Stimulated activated CD4-positive, alpha-beta T cell treated with anti-CD3 and anti-CD28 coated beads, Interleukin-2, amount 100 ng/mL, for 24 hours (primary cell): ENCODE results near the gene GLP2R.

Experiments used
- DNase-seq, 2 donors: peaks; one replicate each; pipeline ENCODE4 v3.0.0-alpha.2; 2020

The GLP2R gene

DNA sequence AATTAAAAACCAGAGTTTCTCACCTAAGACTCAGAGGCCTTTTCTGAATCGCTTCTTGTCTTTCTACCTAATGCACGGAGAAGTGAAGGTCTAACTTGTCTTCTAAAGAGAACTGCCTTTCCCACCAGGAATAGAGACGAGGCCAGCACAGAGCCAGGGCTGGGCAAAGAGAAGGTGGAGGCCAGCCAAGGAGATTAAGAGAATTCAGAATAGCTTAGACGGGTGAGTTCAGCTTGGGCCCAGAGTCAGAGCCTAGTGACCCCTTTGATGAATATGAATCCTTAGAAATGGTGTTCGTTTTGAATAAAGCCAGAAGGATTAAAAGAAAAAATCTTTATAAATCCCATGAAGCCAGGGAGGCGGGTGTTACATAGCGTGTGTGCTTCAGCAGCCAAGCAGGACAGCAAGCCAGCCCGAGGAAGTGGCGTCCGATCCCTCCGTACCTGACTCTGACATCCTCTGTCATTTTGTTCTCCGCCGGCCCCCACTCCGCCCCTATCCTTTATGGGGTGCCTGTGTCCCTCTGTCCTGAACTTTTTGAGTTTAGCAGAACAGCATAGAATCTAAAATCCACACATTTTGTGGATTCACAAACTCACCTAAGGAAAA is 11.3 kb upstream of the GLP2R start:
- no peak for DNase-seq

DNA sequence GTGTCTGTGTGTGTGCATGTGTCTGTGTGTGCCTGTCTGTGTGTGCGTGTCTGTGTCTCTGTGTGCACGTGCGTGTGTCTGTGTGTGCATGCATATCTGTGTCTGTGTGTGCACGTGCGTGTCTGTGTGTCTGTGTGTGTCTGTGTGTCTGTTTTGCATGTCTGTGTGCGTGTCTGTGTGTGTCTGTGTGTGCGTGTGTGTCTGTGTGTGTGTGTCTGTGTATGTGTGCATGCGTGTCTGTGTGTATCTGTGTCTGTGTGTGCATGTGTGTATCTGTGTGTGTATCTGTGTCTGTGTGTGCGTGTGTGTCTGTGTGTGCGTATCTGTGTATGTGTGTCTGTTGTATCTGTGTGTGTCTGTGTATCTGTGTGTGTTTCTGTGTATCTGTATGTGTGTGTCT is 9.3 kb upstream of the GLP2R start:
- DNase-seq, result no peak

DNA sequence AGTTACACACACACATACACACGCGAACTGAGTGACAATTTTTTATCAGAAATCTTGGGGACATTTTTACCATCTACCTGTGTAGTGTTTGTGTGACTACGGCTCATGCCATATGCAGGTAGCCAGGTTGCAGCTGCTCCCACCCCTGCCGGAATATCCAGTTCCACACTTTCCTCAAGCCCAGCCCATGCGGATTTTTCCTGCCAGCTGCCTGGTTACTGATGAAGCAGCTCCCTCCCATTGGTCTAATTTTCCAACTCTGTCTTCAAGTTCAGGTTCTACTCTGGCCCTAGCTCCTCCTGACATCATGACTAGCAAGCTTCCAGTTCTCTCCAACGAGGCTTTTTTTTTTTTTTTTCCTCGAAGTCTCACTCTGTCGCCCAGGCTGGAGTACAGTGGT is 8.6 kb upstream of the GLP2R start:
- no peak for DNase-seq

DNA sequence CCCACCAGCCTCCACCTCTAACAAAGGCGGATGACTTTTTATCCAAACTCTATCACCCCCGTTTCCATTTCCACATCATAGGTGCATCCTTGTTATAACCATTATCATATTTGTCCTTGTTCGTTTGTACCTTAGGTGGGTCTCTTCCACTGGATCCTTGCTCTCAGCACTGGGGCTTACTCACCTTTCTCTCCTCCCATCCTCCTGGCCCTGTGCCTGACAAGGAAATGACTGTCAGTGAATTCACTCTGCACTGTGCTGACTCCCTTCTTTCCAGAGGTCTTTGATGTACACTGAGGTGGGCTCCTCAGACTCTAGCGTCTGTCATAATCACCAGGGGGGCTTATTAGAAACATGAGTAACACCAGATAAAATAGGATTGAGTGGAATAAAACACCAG is 7.0 kb upstream of the GLP2R start:
- no peak for DNase-seq

DNA sequence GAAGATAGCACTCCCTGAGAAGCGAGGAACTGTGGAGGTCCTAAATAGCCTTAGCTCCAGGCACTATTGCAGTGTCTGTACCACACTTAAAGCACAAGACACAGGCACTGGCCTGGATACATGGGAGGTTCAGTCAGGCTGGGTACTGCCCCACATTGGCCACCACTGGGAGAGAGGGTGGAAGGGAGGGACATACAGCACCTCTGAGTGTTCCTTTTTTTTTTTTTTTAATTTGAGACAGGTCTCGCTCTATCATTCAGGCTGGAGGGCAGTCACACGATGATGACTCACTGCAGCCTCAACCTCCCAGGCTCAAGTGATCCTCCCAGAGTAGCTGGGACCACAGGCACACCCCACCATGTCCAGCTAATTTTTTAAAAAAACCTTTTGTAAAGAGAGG is 5.3 kb upstream of the GLP2R start:
- no peak for DNase-seq

DNA sequence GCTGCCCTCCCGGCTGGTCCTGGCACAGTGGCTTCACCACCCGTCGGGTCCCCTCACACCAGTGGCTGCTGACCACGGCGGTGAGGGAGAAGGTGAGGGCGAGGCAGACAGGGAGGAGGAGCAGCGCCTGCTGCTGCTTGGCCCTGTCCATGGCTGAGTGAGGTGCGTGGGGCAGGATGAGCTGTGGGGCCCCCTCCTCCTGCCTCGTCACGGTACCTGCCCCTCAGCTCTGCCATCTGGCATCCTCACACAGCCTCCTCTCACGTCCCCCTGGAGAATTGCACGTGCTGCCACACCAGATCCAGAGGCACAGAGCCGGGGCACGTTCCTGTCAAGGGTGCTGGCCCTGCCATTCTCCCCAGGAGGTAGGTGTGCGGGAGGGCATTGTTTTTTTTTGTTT is 3.8 kb upstream of the GLP2R start, which contains the start of gene GSG1L2:
GSG1L2 (minus strand) TSS at position 159 of the 400 bp plus-strand sequence; CDS start at position 151, 8 bp downstream.
- no peak for DNase-seq

DNA sequence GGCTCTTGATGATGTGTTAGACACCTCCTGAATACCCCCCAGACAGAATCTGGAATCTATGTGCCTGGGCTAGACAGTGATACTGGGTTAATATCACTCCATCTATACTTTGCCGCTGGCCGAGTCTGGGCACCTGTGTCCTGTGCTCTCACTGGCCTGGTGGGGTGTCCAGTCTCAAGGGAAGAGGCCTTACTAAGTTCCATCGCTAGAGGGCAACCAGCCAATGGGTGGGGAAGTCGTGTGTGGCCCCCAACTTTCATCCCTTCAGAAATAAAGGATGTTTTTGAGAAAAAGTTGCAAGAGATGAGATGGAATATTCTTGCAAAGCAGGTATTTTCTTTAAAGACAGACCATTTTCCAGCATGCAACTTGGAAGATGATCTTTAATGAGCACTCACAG is 1.6 kb upstream of the GLP2R start:
- no peak for DNase-seq

DNA sequence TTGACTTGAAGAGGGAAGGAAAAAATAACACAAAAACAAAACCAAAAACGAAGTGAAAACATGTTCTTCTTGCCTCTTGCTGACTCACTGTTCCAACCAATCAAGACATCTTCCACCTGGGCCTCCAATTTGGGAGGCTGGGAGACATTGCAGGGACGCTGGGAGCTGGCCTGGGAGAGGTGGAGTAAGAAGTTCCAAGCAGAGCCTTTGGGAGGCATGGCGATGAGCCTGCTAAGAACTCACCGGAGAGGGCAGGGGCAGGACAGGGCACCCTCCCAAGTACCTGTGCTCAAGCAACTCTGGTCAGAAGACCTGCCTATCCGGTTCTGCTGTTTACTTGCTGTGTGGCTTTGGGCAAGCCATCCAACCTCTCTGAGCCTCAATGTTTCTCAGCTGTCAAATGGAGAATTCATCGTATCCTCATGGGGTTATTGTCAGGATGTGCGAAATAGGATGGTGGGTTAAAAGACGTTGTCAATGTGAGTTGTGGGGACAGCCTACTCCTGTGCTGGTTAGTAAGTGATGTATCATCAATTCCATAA is 856 bp upstream of the GLP2R start:
- DNase-seq, result no peak

DNA sequence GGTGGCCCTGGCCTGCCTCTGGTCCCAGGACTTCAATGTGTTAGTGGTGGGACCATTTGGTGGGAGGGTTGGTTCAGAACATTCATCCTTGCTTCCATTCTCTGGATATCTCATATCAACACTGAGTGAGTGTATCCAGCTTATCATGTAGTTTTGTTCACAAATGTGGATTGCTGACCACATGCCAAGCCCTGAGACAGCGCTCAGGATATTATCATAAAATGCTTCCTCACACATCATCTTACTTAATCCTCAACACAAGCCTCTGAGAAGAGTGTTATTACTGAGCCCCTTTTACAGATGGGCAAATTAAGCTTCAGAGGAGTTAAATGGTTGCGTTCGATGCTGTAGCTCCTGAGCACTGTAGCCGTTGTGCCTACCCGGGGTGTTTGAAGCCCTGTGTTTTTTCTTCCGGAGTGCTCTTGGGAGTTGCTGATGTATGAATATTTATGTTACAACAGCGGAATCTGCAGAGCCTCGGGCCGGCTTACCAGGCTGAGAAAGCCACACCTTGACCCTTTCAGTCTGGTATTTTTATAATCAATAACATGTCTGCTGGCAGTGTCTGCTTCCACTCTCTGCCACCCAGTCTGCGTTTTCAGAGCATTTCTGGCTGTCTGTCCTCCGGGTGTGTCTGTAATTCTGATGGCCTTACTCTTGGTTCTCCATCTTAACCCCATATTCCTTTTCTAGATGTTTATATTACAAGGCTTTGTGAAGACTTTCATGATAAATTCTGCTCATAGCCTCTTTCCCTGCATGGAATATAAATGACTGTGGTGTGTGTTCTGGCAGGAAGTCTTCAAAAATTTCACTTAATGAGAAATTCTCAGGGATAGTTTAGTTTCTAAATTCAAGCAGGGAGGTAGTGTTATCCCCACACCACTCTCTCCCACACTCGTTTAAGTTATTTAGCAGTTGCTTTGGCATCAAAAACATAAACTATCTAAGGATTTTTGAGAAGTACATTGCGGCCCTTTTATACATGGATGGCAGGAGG is 2.9 kb downstream of the GLP2R start:
- DNase-seq, result no peak

DNA sequence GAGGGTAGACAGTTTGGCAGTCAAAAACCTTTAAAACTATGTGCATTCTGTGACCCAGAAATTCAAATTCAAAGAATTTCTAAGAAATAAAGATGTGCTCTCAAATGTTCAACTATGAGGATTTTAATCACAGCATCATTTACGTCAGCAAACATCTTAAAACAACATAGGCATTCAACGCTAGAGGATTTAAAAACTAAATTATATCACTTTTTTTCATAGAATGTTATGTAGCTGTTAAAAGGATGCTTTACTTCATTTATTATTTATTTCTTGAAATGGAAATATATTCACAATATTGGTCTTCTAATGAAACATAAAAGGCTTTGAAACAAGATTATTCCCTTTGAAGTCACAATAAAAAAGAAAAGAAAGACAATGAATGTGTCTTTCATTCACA is 3.6 kb downstream of the GLP2R start:
- no peak for DNase-seq

DNA sequence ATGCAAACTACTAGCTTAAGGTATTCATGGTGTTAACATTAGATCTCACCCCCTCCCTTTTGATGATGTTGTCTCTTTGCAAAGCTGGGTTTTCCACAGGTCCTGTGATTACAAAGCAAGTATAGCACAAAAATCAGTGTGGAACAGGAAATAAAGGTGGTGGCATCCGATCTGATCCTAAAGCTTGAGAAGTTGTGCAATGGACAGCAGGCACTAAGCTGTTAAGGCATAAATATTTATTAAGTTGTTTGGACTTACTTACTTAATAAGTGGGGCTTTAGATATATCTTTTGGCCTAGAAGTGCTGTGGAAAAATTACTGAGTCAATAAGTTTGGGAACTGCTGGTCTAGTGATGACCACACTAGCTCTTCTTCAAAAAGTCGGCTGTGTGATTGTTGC is 5.0 kb downstream of the GLP2R start:
- DNase-seq, result no peak

DNA sequence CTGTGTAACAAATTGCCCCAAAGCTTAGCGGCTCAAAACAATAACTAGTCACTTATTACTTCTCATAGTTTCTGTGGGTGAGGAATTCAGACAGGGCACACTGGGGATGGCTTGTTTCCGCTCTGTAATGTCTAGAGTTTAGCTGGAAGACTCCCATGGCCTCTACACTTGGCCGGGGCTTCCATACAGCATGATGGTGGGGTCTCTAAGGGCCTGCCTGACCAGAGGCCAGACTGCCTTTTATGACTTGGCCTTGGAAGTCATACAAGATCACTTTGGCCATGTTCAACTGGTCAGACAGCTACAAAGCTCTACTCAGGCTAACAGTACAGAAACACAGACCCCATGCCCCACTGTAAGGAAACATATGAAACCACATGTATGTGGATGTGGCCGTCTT is 8.2 kb downstream of the GLP2R start:
- no peak for DNase-seq

DNA sequence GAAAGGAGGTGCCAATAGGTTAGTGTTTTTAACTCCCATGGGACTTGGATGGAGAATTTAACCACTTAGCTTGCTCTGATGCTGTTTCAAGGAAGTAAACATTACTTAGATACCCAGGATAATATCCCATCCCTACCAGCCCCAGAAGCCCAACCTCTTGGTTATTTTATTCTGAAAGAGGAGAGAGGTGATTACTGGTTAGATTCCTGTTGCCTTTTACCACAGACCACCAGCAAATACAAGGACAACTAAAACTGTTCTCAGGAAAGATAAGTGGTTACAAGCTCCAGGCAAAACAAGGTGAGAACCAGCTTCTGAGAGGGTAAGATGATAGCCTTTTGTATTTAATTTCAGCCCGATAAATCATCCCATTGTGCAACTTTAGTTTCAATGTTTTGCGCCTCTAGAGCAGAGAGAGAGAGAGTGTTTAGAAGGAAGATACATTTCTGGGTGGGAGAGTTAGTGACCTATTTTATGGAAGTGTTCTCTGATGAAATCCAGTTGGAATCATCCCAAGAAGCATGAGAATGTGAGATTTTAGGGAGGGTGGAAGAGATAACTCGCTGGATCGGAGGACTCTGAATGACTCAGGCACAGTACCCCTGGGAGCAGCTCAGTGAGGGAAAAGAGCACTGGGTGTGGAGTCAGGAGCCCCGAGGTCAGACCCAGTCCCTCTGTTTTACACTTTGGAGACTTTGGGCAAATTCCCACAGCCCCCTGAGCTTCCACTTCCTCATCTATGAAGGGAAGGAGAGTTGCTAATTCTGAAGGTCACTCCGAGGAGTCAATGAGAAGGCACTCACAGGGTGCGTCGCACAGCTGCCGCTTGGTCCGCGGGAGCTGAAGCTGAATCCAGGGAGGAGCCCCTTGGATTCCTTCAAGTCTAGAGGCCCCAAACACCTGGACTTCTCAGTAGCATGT is 12.1 kb downstream of the GLP2R start:
- DNase-seq, result no peak

DNA sequence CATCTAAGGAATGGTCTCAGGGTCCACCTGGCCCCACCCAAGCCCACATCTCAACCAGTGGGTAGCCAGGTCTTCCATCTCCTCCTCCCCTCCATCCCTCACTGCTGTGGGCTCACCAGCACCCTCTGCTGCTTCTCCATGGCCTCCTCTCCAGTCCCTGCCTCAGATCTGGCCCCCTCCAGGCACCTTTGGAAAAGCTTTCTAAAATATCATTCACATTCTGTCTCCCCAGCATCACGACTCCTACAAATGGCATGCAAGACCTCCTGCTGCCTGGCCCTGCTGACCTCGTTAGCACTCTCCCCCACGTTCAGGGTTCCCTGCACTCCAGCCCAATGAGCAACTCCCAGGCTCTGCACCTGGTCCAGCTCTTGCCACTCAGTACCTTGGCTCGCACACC is 13.7 kb downstream of the GLP2R start:
- DNase-seq, result no peak

DNA sequence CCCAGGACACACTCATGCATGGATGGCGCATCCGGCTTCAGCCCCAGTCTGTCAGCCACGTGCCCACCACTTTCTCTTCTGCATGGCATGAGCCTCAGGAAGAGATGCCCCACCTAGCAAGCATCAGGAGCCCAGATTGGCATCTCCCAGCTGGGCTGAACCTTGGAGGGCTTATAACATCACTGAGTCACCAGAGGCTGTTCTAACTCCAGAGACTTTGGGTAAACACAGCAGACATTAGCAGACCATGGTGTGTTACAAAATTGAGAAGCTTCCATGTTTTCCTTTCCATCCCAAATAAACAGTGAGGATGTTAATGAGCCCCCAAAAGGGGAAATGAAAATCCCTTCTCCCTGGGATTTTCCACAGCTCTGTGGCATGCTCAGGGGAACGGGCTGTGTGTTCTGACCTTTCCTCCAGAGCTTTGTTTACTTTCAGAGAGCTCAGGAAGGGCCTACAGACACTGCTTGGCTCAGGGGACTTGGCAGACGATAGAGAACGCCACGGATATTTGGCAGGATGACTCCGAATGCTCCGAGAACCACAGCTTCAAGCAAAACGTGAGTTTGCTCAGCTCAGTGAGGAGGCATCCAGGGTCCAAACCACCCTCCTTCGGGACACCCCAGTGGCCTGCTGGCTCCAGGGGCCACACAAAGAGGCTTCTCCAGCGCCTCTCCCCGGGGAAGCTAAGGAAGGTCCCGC is 16.5 kb downstream of the GLP2R start:
- no peak for DNase-seq

DNA sequence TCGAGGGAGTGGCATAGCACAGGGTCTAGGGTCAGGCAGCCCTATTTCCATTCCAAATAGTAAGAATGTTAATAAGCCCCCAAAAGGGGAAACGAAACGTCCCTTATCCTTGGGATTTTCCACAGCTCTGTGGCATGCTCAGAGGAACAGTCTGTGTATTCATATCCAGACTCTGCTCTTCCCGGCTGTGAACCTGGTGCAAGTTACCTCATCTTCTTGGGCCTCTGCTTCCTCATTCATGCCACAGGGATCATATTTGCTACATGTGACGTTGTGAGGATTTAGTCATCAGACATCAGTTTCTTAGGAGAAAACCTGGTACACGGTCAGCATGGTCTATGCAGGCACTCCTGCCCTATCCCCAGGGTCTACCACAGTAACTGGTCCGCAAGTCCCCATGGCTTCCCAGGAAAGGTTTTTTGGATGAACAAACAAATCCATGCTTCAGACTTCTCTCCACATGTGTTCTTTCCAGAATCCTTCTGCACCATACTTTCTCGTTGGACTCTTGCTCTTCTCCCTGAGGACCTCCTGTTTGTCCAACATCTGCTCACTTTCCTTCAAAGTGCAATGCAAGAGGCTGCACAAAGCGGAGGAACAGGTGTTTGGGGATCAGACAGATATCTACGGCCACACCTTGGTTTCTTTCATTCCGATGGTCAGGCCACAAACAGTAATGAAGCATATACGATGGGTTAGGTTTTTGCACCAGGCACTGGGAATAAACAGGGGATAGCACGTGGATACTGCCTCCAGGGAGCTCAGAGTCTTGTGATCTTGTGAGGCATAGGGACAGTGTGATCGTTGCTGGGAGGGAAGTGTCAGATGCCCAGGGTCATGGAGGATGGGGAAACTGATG is 17.7 kb downstream of the GLP2R start:
- no peak for DNase-seq

DNA sequence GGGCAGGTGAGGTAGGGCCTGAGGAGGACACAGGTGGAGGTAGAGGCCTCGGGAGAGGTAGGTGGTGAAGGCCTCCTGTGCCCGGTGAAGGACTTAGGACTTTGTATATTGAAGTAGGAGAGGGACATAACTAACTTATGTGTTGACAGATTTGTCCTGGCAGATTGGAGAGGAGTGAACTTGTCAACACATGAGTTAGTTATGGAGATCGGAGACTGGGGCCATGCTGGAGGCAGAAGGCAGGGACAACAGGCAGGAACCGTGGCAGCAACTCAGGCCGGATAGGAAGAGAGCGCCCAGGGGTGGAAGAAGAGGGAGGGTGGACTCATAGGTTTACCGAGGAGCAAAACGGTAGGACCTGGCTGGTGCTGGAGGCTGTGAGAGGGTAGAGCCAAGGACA is 18.4 kb downstream of the GLP2R start:
- DNase-seq, result no peak

DNA sequence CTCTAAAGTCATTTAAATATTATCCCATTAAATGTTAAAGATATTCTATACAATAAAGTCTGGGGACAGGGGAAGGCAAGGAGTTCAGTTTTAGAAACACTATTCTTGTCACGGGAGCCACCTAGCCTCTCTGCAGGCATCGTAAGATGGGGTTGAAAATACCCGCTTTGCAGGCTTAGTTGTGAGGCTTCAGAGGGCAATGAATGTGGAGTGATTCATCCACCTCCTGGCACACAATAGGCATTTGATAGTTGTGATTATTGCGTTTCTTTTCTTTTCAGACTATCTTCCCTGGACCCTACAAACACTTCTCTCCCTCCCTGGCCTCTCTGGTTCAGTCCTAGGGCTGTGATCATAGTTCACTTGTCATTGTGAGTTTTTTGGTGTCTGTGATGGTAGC is 19.6 kb downstream of the GLP2R start:
- no peak for DNase-seq

DNA sequence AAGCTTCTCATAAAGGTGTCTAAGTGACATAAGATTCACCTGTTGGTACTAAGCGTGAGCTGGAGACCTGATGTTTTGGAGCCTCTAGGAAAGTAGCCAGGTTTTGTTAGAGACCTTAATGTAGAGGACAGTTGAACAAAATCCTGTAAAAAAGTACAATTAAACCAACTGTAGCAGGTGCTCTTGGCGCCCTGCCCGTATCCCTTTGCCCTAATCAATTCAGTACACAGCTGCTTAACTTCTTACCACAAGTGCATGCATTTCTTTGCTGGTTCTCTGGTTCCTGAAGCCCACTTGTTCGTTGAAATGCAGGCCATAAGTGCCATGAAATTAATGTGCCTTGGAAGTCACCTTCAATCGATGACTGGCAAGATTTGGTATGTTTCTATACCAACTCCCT is 24.4 kb downstream of the GLP2R start:
- no peak for DNase-seq

DNA sequence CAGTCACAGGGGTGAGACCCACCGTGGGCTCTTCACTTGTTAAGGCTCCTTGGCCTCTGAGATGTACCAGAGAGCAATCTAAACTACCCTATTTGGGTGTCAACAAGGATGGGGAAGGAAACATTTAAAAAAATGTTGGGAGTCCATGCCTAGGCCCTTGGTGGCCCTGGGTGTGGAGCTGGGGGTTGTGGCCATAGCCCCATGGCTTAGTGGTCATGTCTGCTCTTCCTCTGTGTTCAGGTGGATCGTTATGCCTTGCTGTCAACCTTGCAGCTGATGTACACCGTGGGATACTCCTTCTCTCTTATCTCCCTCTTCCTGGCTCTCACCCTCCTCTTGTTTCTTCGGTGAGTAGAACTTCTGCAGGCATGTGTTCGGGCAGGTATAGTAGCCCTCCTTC is 28.5 kb downstream of the GLP2R start:
- DNase-seq, result no peak

DNA sequence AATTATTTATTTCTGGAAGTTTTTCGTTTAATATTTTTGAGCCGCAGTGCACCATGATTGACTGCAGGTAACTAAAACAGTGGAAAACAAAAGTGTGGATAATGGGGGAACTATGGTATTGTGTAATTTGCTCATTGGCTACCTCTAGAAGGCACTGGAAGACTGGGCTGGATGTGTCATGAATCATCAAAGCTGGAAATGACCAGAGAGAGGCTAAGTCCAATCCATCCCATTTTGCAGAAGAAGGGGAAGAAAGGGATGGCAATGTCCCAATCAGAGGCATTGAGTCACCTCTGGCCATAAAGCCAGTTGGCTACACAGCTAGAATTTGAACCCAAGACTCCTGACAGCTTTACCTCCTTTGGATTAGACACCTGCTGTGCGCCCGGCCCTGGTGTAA is 29.3 kb downstream of the GLP2R start:
- DNase-seq, result no peak
